ENCODE results near the gene TPPP2.
A peak's percentile ranks its signal among the peaks of the same experiment; 100 is the strongest.

Gene TPPP2

GRCh38 chr14:21071225-21072030 lies 41.4 kb downstream of the TPPP2 start:
- peak overlapping the region; percentile 88 for H3K27ac ChIP-seq (ENCODE audit: low read depth, low read length)
- H3K27me3 ChIP-seq (ENCODE audit: control insufficient read depth, insufficient read depth, low read length): no peaks in the 10 kb centered on the region
- peaks cover 26% of the 10 kb centered on the region for H3K4me1 ChIP-seq (ENCODE audit: control insufficient read depth, insufficient read depth, low read length)
- peaks cover 28% of the 10 kb centered on the region for H3K36me3 ChIP-seq (ENCODE audit: control insufficient read depth, insufficient read depth, low read length)
- H3K4me3 ChIP-seq (ENCODE audit: low read length): peak overlapping the region; percentile 94
- H3K9ac ChIP-seq (ENCODE audit: low read length): peak overlapping the region; percentile 95

- peak overlapping the region; percentile 88 for H3K27ac ChIP-seq (ENCODE audit: low read depth, low read length)
- peak overlapping the region; percentile 94 for H3K4me3 ChIP-seq (ENCODE audit: low read length)
- no peaks in the 10 kb centered on the region for H3K27me3 ChIP-seq (ENCODE audit: control insufficient read depth, insufficient read depth, low read length)
- H3K4me1 ChIP-seq (ENCODE audit: control insufficient read depth, insufficient read depth, low read length): peaks cover 26% of the 10 kb centered on the region
- peak overlapping the region; percentile 35 for H3K9ac ChIP-seq (ENCODE audit: low read length)
- peaks cover 32% of the 10 kb centered on the region for H3K36me3 ChIP-seq (ENCODE audit: control insufficient read depth, insufficient read depth, low read length)
These were observed 42.0 kb downstream of the TPPP2 start for GRCh38 chr14:21072031-21072473.

DNA sequence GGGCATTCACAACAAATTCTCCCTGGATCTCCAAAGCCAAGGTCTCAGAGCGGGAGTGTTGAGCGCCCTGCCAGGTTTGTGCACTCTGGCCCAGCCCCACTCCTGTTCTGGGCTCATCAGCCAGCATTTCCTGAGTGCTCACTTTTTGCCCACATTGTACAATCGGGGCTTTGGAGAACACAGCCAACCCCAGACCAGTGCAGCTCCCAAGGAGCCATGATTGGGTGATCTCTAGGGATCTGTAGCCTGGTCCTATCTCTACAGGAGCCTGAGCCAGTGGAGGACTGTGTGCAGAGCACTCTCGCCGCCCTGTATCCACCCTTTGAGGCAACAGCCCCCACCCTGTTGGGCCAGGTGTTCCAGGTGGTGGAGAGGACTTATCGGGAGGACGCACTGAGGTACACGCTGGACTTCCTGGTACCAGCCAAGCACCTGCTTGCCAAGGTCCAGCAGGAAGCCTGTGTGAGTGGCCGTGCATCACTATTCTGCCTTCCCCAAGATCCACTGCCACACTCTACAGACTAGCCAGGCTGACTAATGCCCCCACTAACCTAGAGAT lies 42.8 kb downstream of the TPPP2 start:
- H3K27me3 ChIP-seq (ENCODE audit: control insufficient read depth, insufficient read depth, low read length): no peaks in the 10 kb centered on the region
- peaks cover 26% of the 10 kb centered on the region for H3K4me1 ChIP-seq (ENCODE audit: control insufficient read depth, insufficient read depth, low read length)
- no peak overlapping the region for H3K4me3 ChIP-seq (ENCODE audit: low read length)
- peaks cover 32% of the 10 kb centered on the region for H3K36me3 ChIP-seq (ENCODE audit: control insufficient read depth, insufficient read depth, low read length)
- peak overlapping the region; percentile 88 for H3K27ac ChIP-seq (ENCODE audit: low read depth, low read length)
- H3K9ac ChIP-seq (ENCODE audit: low read length): no peak overlapping the region

DNA sequence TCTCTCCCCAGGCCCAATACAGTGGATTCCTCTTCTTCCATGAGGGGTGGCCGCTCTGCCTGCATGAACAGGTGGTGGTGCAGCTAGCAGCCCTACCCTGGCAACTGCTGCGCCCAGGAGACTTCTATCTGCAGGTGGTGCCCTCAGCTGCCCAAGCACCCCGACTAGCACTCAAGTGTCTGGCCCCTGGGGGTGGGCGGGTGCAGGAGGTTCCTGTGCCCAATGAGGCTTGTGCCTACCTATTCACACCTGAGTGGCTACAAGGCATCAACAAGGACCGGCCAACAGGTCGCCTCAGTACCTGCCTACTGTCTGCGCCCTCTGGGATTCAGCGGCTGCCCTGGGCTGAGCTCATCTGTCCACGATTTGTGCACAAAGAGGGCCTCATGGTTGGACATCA lies 43.9 kb downstream of the TPPP2 start:
- no peak overlapping the region for H3K9ac ChIP-seq (ENCODE audit: low read length)
- no peak overlapping the region for H3K27ac ChIP-seq (ENCODE audit: low read depth, low read length)
- peaks cover 40% of the 10 kb centered on the region for H3K36me3 ChIP-seq (ENCODE audit: control insufficient read depth, insufficient read depth, low read length)

GRCh38 chr14:21074398-21075272 lies 44.6 kb downstream of the TPPP2 start:
- peaks cover 16% of the 10 kb centered on the region for H3K4me1 ChIP-seq (ENCODE audit: control insufficient read depth, insufficient read depth, low read length)
- H3K27ac ChIP-seq (ENCODE audit: low read depth, low read length): no peak overlapping the region
- H3K27me3 ChIP-seq (ENCODE audit: control insufficient read depth, insufficient read depth, low read length): no peaks in the 10 kb centered on the region
- H3K9ac ChIP-seq (ENCODE audit: low read length): no peak overlapping the region
- no peak overlapping the region for H3K4me3 ChIP-seq (ENCODE audit: low read length)
- peaks cover 45% of the 10 kb centered on the region for H3K36me3 ChIP-seq (ENCODE audit: control insufficient read depth, insufficient read depth, low read length)

More for the DNA sequence above, 43.9 kb downstream of the TPPP2 start:
- no peak overlapping the region for H3K4me3 ChIP-seq (ENCODE audit: low read length)
- peaks cover 22% of the 10 kb centered on the region for H3K4me1 ChIP-seq (ENCODE audit: control insufficient read depth, insufficient read depth, low read length)
- H3K27me3 ChIP-seq (ENCODE audit: control insufficient read depth, insufficient read depth, low read length): no peaks in the 10 kb centered on the region

DNA sequence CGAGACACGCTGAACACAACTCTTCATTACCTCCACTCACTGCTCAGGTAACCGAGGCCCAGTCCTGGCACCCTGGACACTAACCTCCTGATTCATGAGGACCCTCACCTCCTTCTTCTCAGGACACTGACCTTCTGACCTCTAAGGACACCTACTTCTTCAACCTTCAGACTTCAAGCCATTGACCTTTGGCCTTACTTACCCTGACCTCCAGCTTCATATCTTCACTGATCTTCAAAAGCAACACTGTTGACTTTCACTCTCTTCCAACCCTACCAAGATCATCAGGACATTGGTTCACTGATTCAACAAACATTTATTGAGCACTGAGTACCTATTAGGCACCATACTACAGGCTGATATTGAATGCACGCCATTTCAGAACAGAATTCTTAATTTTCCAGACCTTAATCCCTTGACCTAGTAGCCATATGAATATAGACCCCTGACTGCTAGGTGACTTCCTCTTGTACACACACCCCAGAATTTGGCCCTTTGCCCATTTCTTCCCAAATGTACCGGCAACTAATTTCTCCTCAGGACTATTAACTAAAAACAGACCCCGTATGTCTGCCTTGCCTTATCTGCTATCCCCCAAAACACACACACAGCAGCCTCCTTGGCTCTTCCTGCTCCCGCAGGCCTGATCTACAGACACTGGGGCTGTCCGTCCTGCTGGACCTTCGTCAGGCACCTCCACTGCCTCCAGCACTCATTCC lies 45.9 kb downstream of the TPPP2 start:
- Histone ChIP-seq H3K4me1 (ENCODE audit: control insufficient read depth, insufficient read depth, low read length) (peaks cover 16% of the 10 kb centered on the region), H3K4me3 (ENCODE audit: low read length) (no peak overlapping the region), H3K27ac (ENCODE audit: low read depth, low read length) (no peak overlapping the region), H3K9ac (ENCODE audit: low read length) (no peak overlapping the region), H3K27me3 (ENCODE audit: control insufficient read depth, insufficient read depth, low read length) (no peaks in the 10 kb centered on the region), H3K36me3 (ENCODE audit: control insufficient read depth, insufficient read depth, low read length) (peaks cover 53% of the 10 kb centered on the region)

DNA sequence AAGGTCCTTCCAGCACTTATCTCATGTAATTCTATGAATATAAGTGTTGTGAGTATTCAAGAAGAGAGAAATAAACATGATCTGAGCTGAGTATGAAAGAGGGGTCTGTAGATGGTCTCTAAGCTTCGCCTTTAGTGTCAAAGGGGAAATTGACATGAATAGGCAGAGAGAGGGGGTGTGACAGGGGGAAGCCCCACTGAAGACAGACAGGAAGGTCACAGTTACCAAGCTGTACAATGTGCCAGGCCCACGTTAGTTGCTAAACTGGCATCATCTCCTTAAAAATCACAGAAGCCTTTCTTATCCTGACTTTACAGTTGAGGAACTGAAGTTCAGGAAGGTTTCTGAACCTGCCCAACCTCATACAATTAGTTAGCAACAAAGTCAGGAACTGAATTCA lies 47.7 kb downstream of the TPPP2 start:
- Histone ChIP-seq H3K4me3 (ENCODE audit: low read length) (no peak overlapping the region), H3K9ac (ENCODE audit: low read length) (no peak overlapping the region), H3K27ac (ENCODE audit: low read depth, low read length) (no peak overlapping the region), H3K27me3 (ENCODE audit: control insufficient read depth, insufficient read depth, low read length) (no peaks in the 10 kb centered on the region), H3K36me3 (ENCODE audit: control insufficient read depth, insufficient read depth, low read length) (peaks cover 67% of the 10 kb centered on the region), H3K4me1 (ENCODE audit: control insufficient read depth, insufficient read depth, low read length) (peaks cover 4% of the 10 kb centered on the region)

GRCh38 chr14:21078287-21078686 lies 48.3 kb downstream of the TPPP2 start:
- Histone ChIP-seq H3K27me3 (ENCODE audit: control insufficient read depth, insufficient read depth, low read length) (no peaks in the 10 kb centered on the region), H3K36me3 (ENCODE audit: control insufficient read depth, insufficient read depth, low read length) (peaks cover 64% of the 10 kb centered on the region), H3K27ac (ENCODE audit: low read depth, low read length) (no peak overlapping the region), H3K4me3 (ENCODE audit: low read length) (no peak overlapping the region), H3K4me1 (ENCODE audit: control insufficient read depth, insufficient read depth, low read length) (no peaks in the 10 kb centered on the region), H3K9ac (ENCODE audit: low read length) (no peak overlapping the region)

DNA sequence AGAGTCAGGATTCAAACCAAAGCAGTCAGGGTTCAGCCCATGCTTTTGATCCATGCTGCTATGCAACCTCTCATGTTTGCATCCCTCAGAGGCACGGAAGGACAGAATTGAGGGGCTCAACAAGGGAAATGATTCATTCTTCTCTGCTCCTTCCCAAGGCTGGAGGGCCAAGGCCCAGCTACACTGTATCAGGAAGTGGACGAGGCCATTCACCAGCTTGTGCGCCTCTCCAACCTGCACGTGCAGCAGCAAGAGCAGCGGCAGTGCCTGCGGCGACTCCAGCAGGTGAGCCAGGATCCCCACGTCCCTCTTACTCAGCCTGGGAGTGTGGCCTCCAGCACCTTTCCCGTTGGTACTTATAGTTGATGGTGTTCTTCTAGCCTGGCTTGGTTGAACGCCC lies 48.7 kb downstream of the TPPP2 start:
- Histone ChIP-seq H3K4me3 (ENCODE audit: low read length) (no peak overlapping the region), H3K4me1 (ENCODE audit: control insufficient read depth, insufficient read depth, low read length) (no peaks in the 10 kb centered on the region), H3K27ac (ENCODE audit: low read depth, low read length) (no peak overlapping the region), H3K27me3 (ENCODE audit: control insufficient read depth, insufficient read depth, low read length) (no peaks in the 10 kb centered on the region), H3K36me3 (ENCODE audit: control insufficient read depth, insufficient read depth, low read length) (peaks cover 64% of the 10 kb centered on the region), H3K9ac (ENCODE audit: low read length) (no peak overlapping the region)

GRCh38 chr14:21081521-21082142 lies 51.6 kb downstream of the TPPP2 start:
- H3K27ac ChIP-seq (ENCODE audit: low read depth, low read length): no peak overlapping the region
- peaks cover 51% of the 10 kb centered on the region for H3K36me3 ChIP-seq (ENCODE audit: control insufficient read depth, insufficient read depth, low read length)
- no peaks in the 10 kb centered on the region for H3K4me1 ChIP-seq (ENCODE audit: control insufficient read depth, insufficient read depth, low read length)
- H3K4me3 ChIP-seq (ENCODE audit: low read length): no peak overlapping the region
- H3K9ac ChIP-seq (ENCODE audit: low read length): no peak overlapping the region
- no peaks in the 10 kb centered on the region for H3K27me3 ChIP-seq (ENCODE audit: control insufficient read depth, insufficient read depth, low read length)

Data from rectal smooth muscle tissue (tissue), 1 donor.